K562 (cell line): ENCODE results near the gene IQCK.

Source experiments
- GTF2E2 ChIP-seq: fragments of 200-800 bp; sonication (Bioruptor generic); IDR thresholded peaks from 2 replicates; pipeline ENCODE4 v1.6.1; 2016; ENCODE audit warnings: missing genetic modification characterization, missing compliant biosample characterization
- TF ChIP-seq, protein P1 (sequence below), 3 experiments: IDR thresholded peaks in 2 of 3; conservative IDR thresholded peaks in 1 of 3; 2 replicates each; pipeline ENCODE4 v1.5.1; 2011 to 2012; ENCODE audit warnings: low read length in 3 of 3, mild to moderate bottlenecking in 3 of 3, control low read depth in 2 of 3, improper control_type of control experiment in 1 of 3, inconsistent platforms in 1 of 3, low read depth in 1 of 3, mixed read lengths in 1 of 3, moderate library complexity in 1 of 3; ENCODE audit not compliant: insufficient read depth in 2 of 3
- TF ChIP-seq, protein P2 (sequence below): sonication (generic); formaldehyde crosslinking; IDR thresholded peaks from 2 replicates; pipeline ENCODE4 v1.9.0; 2022; ENCODE audit warnings: mild to moderate bottlenecking, missing genetic modification reagents

DNA sequence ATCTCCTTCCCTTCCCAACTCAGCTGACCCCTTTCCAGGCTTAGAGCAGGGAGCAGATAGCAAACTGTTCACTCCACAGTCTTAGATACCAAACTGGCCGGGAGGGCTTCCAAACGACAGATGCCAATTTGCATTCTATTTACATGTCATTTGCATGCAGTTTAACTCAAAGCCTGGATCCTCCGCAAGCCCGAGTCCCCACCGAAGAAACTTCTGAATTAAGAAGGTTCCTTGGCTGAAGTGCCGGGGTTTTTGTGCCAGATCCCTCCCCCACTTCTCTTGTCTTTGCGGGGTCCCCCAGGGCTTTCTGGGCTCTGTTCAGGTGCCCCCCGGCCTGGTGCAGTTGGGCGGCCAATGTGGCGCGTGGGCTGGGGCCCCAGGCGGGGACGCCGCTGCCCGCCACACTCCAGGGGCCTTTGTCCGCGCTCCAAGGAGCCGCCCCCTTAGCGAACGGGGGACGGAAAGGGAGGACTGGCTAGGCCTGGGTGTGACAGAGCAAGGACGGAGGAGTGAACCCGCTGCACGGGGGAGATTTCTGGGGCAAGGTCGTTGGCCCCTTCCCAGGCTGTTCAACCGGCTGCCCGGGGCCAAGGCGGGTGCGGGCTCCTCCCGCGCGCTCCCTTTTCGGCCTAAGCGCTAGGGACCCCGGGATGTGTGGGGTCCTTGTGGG is 165.4 kb downstream of the IQCK start:
- no peak for TF ChIP-seq GTF2E2
- TF ChIP-seq, protein P1, sequence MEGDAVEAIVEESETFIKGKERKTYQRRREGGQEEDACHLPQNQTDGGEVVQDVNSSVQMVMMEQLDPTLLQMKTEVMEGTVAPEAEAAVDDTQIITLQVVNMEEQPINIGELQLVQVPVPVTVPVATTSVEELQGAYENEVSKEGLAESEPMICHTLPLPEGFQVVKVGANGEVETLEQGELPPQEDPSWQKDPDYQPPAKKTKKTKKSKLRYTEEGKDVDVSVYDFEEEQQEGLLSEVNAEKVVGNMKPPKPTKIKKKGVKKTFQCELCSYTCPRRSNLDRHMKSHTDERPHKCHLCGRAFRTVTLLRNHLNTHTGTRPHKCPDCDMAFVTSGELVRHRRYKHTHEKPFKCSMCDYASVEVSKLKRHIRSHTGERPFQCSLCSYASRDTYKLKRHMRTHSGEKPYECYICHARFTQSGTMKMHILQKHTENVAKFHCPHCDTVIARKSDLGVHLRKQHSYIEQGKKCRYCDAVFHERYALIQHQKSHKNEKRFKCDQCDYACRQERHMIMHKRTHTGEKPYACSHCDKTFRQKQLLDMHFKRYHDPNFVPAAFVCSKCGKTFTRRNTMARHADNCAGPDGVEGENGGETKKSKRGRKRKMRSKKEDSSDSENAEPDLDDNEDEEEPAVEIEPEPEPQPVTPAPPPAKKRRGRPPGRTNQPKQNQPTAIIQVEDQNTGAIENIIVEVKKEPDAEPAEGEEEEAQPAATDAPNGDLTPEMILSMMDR (IDR thresholded peaks at IDR 0.05 in 2 of 3, conservative IDR thresholded peaks at IDR 0.05 in 1 of 3; ENCODE audit: insufficient read depth in 2 of 3, low read depth in 1 of 3, low read length in 3 of 3) = no peak
- TF ChIP-seq, protein P2, sequence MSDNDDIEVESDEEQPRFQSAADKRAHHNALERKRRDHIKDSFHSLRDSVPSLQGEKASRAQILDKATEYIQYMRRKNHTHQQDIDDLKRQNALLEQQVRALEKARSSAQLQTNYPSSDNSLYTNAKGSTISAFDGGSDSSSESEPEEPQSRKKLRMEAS (CRISPR knock-in tag) = no peak
